HepG2 (cell line): ENCODE measurements around the gene TMEM198. TPM values are rescaled to one million over a fixed set of nuclear protein-coding genes. Genes with fewer than 3 reads are reported as not detected.

Source experiments
- AHDC1 ChIP-seq: sonication (generic); formaldehyde crosslinking; IDR thresholded peaks from 2 replicates; pipeline ENCODE4 v1.5.1; 2020; ENCODE audit warnings: mild to moderate bottlenecking, missing genetic modification reagents, borderline replicate concordance
- ARID2 ChIP-seq: sonication (generic); formaldehyde crosslinking; IDR thresholded peaks from 2 replicates; pipeline ENCODE4 v1.8.1; 2022; ENCODE audit warnings: mild to moderate bottlenecking, missing genetic modification reagents, borderline replicate concordance
- BCL6 ChIP-seq: IDR thresholded peaks from 2 replicates; pipeline ENCODE4 v1.6.1; 2016; ENCODE audit warnings: missing genetic modification reagents, missing compliant biosample characterization
- CSRNP1 ChIP-seq: sonication (generic); formaldehyde crosslinking; IDR thresholded peaks from 2 replicates; pipeline ENCODE4 v1.8.1; 2023; ENCODE audit warnings: mild to moderate bottlenecking, missing genetic modification reagents
- FOXP4 ChIP-seq: sonication (generic); formaldehyde crosslinking; IDR thresholded peaks from 2 replicates; pipeline ENCODE4 v1.4.0; 2020; ENCODE audit warnings: missing genetic modification reagents
- HDAC1 ChIP-seq: sonication (generic); formaldehyde crosslinking; IDR thresholded peaks from 2 replicates; pipeline ENCODE4 v1.5.1; 2020; ENCODE audit warnings: mild to moderate bottlenecking, missing genetic modification reagents
- MYC ChIP-seq: sonication (generic); formaldehyde crosslinking; IDR thresholded peaks from 2 replicates; pipeline ENCODE4 v1.9.0; 2021; ENCODE audit warnings: missing genetic modification reagents, borderline replicate concordance
- NFATC3 ChIP-seq: sonication (generic); formaldehyde crosslinking; IDR thresholded peaks from 2 replicates; pipeline ENCODE4 v1.5.1; 2020; ENCODE audit warnings: mild to moderate bottlenecking, missing genetic modification reagents
- NFE2L2 ChIP-seq: fragments of 150-350 bp; IDR thresholded peaks from 2 replicates; pipeline ENCODE4 v1.6.1; 2014; ENCODE audit warnings: low read length
- PHF5A ChIP-seq: IDR thresholded peaks from one replicate; pipeline ENCODE4 v1.6.1; 2018; ENCODE audit warnings: low read depth, missing genetic modification reagents; ENCODE audit not compliant: unreplicated experiment
- SMAD3 ChIP-seq: sonication (generic); formaldehyde crosslinking; IDR thresholded peaks from 2 replicates; pipeline ENCODE4 v1.4.0; 2020; ENCODE audit warnings: missing genetic modification reagents
- SOX13 ChIP-seq, 3 experiments: fragments of 450-650 bp in 1 of 3; sonication (generic) in 1 of 3; formaldehyde crosslinking in 1 of 3; IDR thresholded peaks in 2 of 3; conservative IDR thresholded peaks in 1 of 3; 2 replicates each; pipeline versions ENCODE4 v1.5.0 to v1.6.1; 2016 to 2020; ENCODE audit warnings: antibody characterized with exemption in 1 of 3, mild to moderate bottlenecking in 1 of 3, missing compliant biosample characterization in 1 of 3, missing genetic modification reagents in 1 of 3, moderate library complexity in 1 of 3
- TP53 ChIP-seq: sonication (generic); formaldehyde crosslinking; conservative IDR thresholded peaks from 2 replicates; pipeline ENCODE4 v1.4.0; 2020; ENCODE audit warnings: missing genetic modification reagents
- polyA plus RNA-seq, 8 experiments: library from polyadenylated mRNA; depleted of rRNA in 3 of 8; stranded (reverse) in 7 of 8; unstranded in 1 of 8; fragments of >200 nt; fragmentation: Illumina TruSeq in 4 of 8; extraction: Trizol in 4 of 8; gene quantifications; 2 replicates each; pipeline versions ENCODE4 v1.2.1 to v1.2.3, GENCODE V29; 2011 to 2016; ENCODE audit warnings: low read depth in 4 of 8, missing spikeins in 1 of 8, mixed read lengths in 1 of 8; ENCODE audit not compliant: insufficient read depth in 1 of 8
- total RNA-seq, 5 experiments: library from RNA; depleted of rRNA; stranded (reverse); fragments of >200 nt; fragmentation: Illumina TruSeq; extraction: Trizol; gene quantifications; 2 replicates each; pipeline ENCODE4 v1.2.3, GENCODE V29; 2016; ENCODE audit warnings: low read depth in 1 of 5

TMEM198 gene
- total and polyA plus RNA-seq, 2 of the 13 experiments (the other 11 are each of a cell fraction or from before 2014, with no cell fraction given), result 17.3 to 23.5 TPM

- TF ChIP-seq ARID2, result 0 out of 2 replicates have a peak, but pooled peaks have one; percentile 19
- TF ChIP-seq NFATC3 (CRISPR knock-in tag), result no peak
- TF ChIP-seq HDAC1 (CRISPR knock-in tag), result no peak
- no peak for TF ChIP-seq FOXP4 (CRISPR knock-in tag)
- TF ChIP-seq SOX13 (IDR thresholded peaks at IDR 0.05), result no peak
- TF ChIP-seq SOX13 (CRISPR knock-in tag; conservative IDR thresholded peaks at IDR 0.05 in 1 of 2, IDR thresholded peaks at IDR 0.05 in 1 of 2), result 0 out of 4 replicates have a peak, but pooled peaks of 1 of the 2 experiments have one; percentile 35
- TF ChIP-seq BCL6 (CRISPR knock-in tag), result 0 out of 2 replicates have a peak, but pooled peaks have one; percentile 20
- no peak for TF ChIP-seq NFE2L2
- no peak for TF ChIP-seq PHF5A
- TF ChIP-seq MYC, result no peak
- TF ChIP-seq SMAD3, result no peak
- 0 out of 2 replicates have a peak, but pooled peaks have one; percentile 37 for TF ChIP-seq CSRNP1
- 0 out of 2 replicates have a peak, but pooled peaks have one; percentile 4 for TF ChIP-seq AHDC1
- TF ChIP-seq TP53 (CRISPR knock-in tag), result no peak
Measured at GRCh38 chr2:219578811-219579613, 35.2 kb downstream of the TMEM198 start (continued).
